DMS 273 treated with DMSO at 0.1 percent for 48 hours (cell line): ENCODE results near the gene MAP2K5.
"Not testable (repeated sequence)": the region's sequence is repeated elsewhere in the genome, so short reads cannot be mapped to it uniquely, and the experiment has no call there.

Source experiments
- DNase-seq: peaks from one replicate; lab custom pipeline; 2025; lab: John Stamatoyannopoulos, UW

Gene MAP2K5

GRCh38 chr15:67672834-67673233 lies 130.3 kb downstream of the MAP2K5 start:
- DNase-seq, result not testable (repeated sequence)

DNA sequence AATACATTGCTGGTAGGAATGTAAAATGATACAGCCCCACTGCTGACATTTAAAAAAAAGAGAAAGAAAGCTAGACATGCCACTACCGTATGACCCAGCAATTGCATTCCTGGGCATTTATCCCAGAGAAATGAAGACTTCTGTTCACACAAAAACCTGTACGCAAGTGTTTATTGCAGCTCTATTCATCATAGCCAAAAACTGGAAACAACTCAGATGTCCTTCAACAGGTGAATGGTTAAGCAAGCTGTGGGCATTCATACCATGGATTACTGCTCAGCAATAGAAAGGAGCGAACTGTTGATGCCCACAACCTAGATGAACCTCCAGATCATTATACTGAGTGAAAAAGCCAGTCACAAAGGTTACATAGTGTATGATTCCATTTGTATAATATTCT lies 132.5 kb downstream of the MAP2K5 start:
- DNase-seq, result no peak

GRCh38 chr15:67678089-67678488 lies 135.6 kb downstream of the MAP2K5 start:
- no peak for DNase-seq

GRCh38 chr15:67678993-67679392 lies 136.5 kb downstream of the MAP2K5 start:
- no peak for DNase-seq

DNA sequence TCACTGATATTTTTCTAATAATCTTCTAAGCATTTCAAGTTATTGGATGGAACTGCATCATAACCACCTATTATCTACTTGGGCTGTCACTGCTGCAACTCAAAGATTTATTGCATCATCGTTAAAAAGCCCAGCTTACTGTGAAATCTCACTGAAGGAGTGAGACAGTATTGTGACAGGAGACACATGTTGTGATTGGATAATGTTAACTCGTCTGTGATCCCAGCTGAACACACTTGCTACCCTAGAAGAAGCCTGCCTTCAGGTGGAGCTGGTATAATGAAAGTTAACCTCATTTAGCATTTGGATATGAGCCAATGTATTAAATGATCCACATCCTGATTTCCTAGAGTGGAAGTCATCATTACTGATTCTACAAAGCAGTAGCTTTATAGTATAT lies 138.1 kb downstream of the MAP2K5 start:
- DNase-seq, result no peak

- no peak for DNase-seq
These were observed 142.6 kb downstream of the MAP2K5 start for GRCh38 chr15:67685008-67685599.

DNA sequence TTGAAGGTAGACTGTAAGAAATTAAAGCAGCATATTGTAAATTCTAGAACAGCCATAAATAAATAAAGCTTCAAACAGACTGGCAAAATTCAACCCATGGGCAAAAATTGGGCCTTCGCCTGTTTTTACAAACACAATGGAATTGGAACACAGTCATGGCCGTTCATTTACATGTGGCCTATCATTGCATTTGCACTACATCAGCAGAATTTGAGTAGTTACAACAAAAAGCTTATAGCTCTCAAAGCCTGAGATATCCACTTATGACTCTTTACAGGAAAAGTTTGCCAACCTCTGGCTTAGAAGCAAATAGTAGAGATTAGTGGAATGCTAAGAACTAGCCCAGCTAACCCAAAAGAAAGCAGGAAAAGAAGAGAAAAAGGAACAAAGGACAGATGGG lies 143.2 kb downstream of the MAP2K5 start:
- no peak for DNase-seq

DNA sequence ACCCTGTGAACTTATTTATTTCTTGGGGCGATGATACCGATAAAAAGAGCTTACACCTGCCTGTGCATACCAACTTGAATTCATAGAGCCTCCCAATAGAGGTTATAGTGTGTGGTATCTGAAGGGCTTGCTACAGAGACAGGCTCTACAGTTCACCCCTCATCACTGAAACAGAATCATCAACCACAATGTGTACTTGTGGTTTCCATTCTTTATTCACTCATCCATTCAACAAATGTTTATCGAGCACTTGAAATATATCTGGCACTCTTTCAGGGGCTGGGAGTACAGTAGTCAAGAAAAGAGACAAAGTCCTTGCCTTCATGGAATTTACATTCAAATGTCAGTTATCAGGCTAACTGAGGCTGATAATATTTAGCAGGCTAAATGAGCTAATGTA lies 148.4 kb downstream of the MAP2K5 start:
- DNase-seq, result no peak

DNA sequence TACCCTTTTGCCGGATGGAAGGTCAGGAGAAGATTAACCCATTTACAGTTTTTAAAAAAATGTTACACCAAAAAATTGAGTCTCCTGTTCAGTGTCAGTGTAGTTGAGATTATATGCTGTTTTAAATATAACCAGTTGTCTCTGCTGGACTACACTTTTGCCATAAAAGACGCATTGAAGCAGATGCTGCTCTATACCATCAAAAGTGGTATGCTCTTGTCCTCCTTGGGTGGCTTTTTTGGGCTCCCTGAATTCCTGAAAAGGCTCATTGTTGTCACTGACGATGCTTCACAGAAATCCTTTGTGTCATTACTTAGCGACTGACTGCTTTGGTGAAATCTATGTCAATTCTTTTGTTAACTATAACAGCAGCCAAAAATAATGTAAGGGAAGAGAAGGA lies 148.9 kb downstream of the MAP2K5 start:
- no peak for DNase-seq

DNA sequence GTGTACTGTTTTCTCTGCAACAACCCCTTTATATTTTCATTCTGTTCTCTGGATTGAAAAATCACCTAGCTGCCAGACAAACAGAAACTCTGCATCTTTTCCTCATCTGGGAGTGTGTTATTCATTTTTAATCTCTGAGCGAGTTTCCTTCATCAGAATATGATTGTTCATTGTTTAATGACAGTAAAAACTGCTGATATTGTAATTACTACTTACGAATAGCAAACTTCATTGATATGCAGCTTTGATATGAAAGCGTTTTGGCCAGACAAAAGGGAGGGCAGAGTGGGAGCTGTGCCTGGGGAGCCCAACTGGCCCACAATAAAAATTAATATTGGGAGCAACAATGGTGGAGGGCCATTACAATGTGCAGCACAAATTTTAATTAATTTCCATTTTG lies 150.1 kb downstream of the MAP2K5 start:
- DNase-seq, result no peak

DNA sequence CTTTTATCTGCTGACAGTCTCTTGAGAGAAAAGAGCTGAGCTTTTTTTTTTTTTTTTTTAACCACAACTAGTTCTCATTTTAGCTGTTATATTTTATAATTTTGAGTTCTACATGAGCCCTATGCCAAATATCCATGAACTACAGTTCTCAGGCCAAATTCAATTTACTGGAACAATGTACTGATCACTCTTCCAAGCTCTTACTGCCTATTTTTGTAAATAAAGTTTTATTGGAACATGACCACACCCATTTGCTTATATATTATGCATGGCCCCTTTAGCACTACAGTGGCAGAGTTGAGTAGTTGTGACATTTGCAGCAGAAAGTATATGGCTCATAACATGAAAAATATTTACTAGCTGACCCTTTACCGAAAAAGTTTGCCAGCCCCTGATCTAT lies 153.6 kb downstream of the MAP2K5 start:
- DNase-seq, result no peak

DNA sequence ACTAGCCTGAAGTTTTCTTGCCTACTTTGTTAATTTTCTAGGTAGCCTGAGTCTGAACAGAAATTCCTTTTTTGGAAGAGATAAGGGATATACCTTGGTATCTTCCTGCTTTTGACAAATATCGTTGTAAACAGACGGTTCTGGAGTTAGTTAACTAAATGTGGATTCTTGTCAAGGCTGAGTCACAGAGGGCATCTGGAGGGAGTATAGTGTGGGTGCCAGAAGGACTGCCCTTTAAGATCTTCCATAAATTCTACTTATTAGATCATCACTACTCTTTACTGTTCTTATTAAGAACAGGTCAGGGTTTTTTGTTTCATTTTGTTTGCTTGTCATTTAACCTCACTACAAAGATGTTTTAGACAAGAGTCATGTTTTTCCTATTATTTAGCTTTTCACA lies 157.5 kb downstream of the MAP2K5 start:
- no peak for DNase-seq

DNA sequence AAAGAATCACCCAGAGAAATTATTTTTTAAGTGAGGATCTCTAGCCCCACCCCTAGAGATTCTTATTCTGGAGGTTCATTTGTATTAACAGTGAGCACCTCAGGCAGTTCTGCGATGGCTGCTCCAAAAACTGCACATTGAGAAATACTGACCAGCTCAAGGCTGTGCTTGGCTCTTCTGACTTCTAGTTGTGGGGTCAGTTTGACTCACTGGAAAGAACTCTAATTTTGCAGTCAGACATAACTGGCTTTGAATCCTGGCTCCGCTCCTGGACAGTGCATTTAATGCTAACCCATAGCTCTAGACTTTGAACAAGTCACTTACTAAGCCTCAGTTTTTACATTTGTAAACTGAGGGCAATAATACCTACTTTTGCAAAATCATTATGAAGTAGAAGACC lies 159.2 kb downstream of the MAP2K5 start:
- no peak for DNase-seq

GRCh38 chr15:67707520-67708283 lies 165.2 kb downstream of the MAP2K5 start:
- no peak for DNase-seq

DNA sequence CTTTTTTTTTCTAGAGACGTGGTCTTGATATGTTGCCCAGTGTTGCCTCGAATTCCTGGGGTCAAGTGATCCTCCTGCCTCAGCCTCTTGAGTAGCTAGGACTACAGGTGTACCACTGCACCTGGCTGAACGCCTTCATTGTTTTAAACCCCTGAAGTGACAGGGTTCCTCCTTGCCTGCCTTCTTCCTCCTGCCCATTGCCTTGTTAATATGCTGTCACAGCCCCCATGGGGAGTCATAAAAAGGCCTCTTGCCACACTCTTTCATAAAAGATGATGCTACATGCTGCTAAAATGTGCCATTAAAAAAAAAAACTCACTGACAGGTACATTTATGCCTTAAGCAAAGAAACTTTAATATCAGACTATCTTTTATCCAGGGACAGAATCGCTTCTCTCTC lies 166.0 kb downstream of the MAP2K5 start:
- no peak for DNase-seq

- no peak for DNase-seq
These were observed 172.7 kb downstream of the MAP2K5 start for GRCh38 chr15:67715170-67715569.

- DNase-seq, result no peak
These were observed 173.7 kb downstream of the MAP2K5 start for GRCh38 chr15:67716171-67716570.

DNA sequence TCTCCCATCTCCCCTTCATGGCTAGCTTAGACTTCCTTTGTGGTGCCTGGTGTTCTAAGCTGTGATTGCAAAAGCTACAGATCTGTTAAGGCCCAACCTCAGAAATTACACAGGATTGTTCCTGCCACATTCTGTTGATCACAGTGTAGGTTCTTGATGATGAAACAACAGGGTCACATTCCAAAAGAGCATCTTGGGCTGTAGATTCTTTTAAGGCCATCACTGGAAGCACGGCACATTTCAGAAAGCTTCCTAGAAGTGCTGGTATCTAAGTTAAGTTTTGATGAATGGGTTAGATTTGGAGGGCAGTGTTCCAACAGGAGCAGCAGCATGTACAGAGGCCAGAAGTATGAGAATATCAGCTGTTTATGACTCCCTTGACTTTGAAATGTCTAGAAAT lies 175.3 kb downstream of the MAP2K5 start:
- no peak for DNase-seq

GRCh38 chr15:67719330-67719959 lies 176.9 kb downstream of the MAP2K5 start:
- DNase-seq, result no peak

DNA sequence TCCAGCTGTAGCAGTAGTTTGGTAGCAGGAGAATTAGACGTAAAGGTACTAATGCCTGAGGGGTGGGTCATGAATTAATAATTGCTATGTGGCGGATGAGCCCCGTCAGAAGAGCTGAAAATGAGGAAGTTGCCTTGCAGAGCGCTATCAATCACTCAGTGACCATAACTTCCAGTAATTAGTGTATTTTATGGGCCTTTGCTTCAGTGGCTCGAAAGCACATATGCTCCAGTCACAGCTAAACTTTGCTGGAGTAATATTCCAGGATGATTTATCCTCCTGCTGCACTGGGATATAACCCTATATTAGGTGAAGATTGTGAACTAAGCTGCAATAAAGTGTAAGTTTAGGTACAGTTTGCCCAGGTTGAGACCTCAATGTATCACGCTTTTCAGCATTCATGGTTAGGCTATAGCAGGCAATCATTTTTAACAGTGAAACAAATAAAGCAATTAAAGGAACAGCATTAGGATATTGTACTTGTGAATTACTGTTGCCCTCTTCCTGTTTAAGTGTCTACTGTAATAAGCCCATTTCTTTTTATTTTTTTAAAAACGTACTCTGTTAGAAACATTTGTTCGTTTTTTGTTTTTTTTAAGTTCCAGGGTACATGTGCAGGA lies 178.2 kb downstream of the MAP2K5 start:
- no peak for DNase-seq

DNA sequence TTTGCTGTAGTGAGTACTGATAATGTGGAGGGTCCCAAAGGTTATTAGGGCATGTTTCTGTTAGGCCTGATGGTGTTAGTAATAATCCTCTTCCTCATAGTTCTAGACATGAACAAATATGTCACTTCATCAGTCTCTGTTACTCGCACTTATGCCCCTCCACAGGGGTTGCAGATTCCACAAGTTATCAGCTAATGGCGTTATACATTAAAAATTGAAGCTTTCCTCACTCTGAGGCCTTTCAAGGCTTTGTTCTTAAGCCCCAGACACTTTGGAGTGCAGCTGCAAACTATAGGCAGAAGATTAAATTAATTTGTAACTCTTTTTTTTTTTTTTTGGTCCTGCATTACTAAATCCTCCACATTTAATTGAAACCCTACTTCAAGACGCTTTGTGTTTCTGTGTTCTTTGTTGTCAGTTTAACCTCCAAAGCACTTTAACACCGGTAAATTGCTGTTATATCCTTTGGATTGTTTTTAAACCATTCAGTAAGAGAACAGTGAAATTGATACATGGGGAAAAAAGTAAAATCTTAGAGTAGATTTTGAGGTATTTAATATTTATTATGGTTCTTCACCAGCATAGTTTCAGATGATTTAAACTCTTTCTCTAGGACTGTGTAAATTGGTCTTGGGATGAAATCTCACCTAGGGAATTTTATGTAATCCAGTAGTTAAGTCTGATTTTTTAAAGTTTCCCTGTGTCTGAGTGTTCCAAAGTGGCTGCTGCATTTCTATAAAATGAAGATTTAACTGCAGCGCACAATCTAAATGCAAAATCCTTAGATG lies 179.7 kb downstream of the MAP2K5 start:
- no peak for DNase-seq

GRCh38 chr15:67723294-67724024 lies 181.0 kb downstream of the MAP2K5 start:
- no peak for DNase-seq
